ACHN (cell line): Measurements from ENCODE around the gene LITAF.
"Not testable (repeated sequence)": the region's sequence is repeated elsewhere in the genome, so short reads cannot be mapped to it uniquely, and the experiment has no call there.

Experiments used
- DNase-seq: peaks from one replicate; pipeline ENCODE4 v3.0.0-alpha.2; 2015
- in situ Hi-C: cut with HindIII; loops from 2 replicates; pipeline ENCODE4 v1.10.0; 2017; ENCODE audit warnings: low sequenced_read_pairs, low pct_ligation_motif_present, low pct_unique_long_range_greater_than_20kb

The LITAF gene

GRCh38 chr16:11539641-11540050, 47.1 kb downstream of the LITAF start:
- no peak for DNase-seq
- in situ Hi-C loops = no loop called here

GRCh38 chr16:11538880-11539279, 47.8 kb downstream of the LITAF start:
- in situ Hi-C loops = no loop called here
- no peak for DNase-seq

GRCh38 chr16:11536104-11536866, 50.4 kb downstream of the LITAF start:
- DNase-seq = no peak
- in situ Hi-C loops = no loop called here

- in situ Hi-C loops = no loop called here
- DNase-seq = no peak
Observed at GRCh38 chr16:11535494-11535893, 51.2 kb downstream of the LITAF start.

GRCh38 chr16:11534262-11534661, 52.5 kb downstream of the LITAF start:
- in situ Hi-C loops = no loop called here
- no peak for DNase-seq

- in situ Hi-C loops = no loop called here
- DNase-seq = no peak
Observed at GRCh38 chr16:11533588-11533987, 53.1 kb downstream of the LITAF start.

- DNase-seq = no peak
- in situ Hi-C loops = no loop called here
Observed at GRCh38 chr16:11530171-11530940, 56.4 kb downstream of the LITAF start.

- DNase-seq = no peak
- in situ Hi-C loops = no loop called here
Observed at GRCh38 chr16:11529285-11529684, 57.4 kb downstream of the LITAF start.

- DNase-seq = no peak
- in situ Hi-C loops = no loop called here
Observed at GRCh38 chr16:11528053-11528452, 58.7 kb downstream of the LITAF start.

GRCh38 chr16:11526655-11527350, 59.9 kb downstream of the LITAF start:
- in situ Hi-C loops = no loop called here
- no peak for DNase-seq

GRCh38 chr16:11524098-11524760, 62.5 kb downstream of the LITAF start:
- in situ Hi-C loops = no loop called here
- DNase-seq = no peak

- DNase-seq = no peak
- in situ Hi-C loops = no loop called here
Observed at GRCh38 chr16:11521055-11521454, 65.7 kb downstream of the LITAF start.

- DNase-seq = no peak
- in situ Hi-C loops = no loop called here
Observed at GRCh38 chr16:11520442-11520841, 66.3 kb downstream of the LITAF start.

- in situ Hi-C loops = no loop called here
Observed at GRCh38 chr16:11517961-11518360, 68.8 kb downstream of the LITAF start.

GRCh38 chr16:11515540-11516430, 70.9 kb downstream of the LITAF start:
- DNase-seq = no peak
- in situ Hi-C loops = no loop called here

More at GRCh38 chr16:11517961-11518360, 68.8 kb downstream of the LITAF start:
- no peak for DNase-seq

- DNase-seq = no peak
- in situ Hi-C loops = no loop called here
Observed at GRCh38 chr16:11514283-11514682, 72.4 kb downstream of the LITAF start.

GRCh38 chr16:11513366-11513765, 73.4 kb downstream of the LITAF start:
- DNase-seq, in situ Hi-C loops: not testable (repeated sequence)

- DNase-seq = no peak
- in situ Hi-C loops = no loop called here
Observed at GRCh38 chr16:11511801-11512200, 74.9 kb downstream of the LITAF start.
